Kidney glomerular epithelial cell (primary cell): ENCODE data around the gene AVEN.
"Not testable (repeated sequence)": the region's sequence is repeated elsewhere in the genome, so short reads cannot be mapped to it uniquely, and the experiment has no call there.

Experiments used
- DNase-seq: peaks from one replicate; lab custom pipeline; 2025; lab: John Stamatoyannopoulos, UW

AVEN gene

DNA sequence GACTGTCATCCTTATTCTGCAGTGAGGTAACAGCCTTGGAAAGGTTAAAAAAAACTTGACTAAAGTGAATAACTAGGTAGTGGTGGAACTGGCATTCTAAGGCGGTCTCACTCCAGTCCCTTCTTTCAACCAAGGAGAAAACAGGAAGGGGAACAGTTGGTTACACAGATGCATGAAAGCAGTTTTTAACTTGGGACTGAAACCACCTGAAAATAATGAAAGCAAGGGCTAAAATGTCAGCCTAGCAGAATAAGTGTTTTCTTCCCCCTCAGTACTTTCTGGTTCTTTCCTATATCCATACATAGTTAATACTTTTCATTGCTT is 748 bp upstream of the AVEN start:
- DNase-seq: no peak

GRCh38 chr15:34038023-34038870 is 757 bp downstream of the AVEN start:
- peak; percentile 26 for DNase-seq

GRCh38 chr15:34031987-34032760 is 6.8 kb downstream of the AVEN start:
- DNase-seq: no peak

DNA sequence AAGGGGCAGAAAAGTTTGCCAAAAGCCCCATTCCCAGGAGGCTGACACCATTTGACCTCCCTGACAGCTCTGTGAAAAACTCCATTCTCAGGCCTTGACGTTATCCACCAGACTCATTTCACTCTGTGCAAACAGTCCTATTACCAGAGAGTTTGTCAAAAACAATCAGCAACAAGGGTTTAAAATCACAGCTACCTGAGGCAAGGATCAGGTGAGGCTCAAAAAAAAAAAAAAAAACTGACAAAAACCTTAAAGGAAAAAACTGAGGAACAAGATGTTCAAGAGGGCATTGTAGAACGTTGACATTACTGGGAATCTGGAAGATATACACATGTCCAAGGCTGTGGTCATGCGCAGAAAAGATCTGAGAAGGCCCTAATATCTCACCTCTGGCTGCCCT is 11.4 kb downstream of the AVEN start:
- no peak for DNase-seq

- no peak for DNase-seq
These were observed 13.8 kb downstream of the AVEN start for GRCh38 chr15:34025252-34025651.

GRCh38 chr15:34023907-34024306 is 15.1 kb downstream of the AVEN start:
- no peak for DNase-seq

DNA sequence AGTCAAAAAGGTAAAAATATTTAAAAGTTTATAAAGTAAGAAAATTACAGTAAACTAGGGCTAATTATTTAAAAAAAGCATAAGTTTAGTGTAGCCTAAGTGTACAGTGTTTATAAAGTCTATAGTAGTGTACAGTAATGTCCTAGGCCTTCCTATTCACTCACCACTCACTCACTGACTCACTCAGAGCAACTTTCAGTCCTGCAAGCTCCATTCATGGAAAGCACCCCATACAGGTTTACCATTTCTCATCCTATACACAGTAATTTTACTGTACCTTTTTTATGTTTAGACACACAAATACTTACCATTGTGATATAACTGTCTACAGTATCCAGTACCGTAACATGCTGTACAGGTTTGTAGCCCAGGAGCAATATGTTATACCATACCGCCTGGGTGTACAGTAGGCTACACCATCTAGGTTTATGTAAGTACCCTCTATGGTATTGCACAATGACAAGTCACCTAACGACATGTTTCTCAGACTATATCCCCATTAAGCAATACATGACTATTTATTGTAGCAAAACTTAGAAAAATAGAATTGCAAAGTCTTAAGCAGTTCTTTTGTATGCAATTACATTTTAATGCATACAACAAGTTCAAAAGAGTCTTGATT is 19.5 kb downstream of the AVEN start:
- DNase-seq: no peak

DNA sequence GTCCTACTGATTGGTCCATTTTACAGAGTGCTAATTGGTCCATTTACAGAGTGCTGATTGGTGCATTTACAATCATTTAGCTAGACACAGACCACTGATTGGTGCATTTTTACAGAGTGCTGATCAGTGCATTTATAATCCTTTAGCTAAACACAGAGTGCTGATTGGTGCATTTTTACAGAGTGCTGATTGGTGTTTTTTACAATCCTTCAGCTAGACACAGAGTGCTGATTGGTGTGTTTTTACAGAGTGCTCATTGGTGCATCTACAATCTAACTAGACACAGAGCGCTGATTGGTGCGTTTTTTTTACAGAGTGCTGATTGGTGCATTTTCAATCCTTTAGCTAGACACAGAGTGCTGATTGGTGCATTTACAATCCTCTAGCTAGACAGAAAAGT is 20.3 kb downstream of the AVEN start:
- DNase-seq: not testable (repeated sequence)

- no peak for DNase-seq
These were observed 20.9 kb downstream of the AVEN start for GRCh38 chr15:34018021-34018645.

GRCh38 chr15:34014556-34014955 is 24.4 kb downstream of the AVEN start:
- DNase-seq: peak; percentile 74

GRCh38 chr15:34013746-34014145 is 25.3 kb downstream of the AVEN start:
- DNase-seq: no peak

DNA sequence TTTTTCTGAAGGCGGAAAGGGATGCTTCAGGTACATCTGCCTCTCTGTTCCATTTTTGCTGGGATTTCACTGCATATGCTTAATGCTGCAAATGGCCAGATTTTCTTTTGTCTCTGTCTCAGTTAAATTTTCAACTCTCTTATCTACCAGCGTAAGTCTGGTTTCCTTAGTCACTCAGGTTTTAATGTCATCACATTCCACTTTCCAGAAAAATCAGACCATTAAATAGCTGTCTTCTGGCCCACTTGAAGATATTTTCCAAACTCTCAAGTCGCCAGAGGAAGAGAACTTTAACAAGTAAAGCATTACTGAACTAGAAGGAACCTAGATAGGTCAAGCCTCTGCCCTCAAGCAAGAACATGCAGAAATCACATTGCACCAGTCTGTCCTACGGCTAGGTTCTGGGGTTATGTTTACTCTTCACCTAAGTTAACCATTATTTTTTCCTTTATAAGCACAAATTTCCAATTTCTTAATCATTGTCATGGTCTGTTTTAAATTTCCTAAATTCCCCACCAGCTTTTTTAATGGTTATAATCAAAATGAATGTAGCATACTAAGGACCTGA is 26.5 kb downstream of the AVEN start:
- no peak for DNase-seq

GRCh38 chr15:34011481-34011880 is 27.5 kb downstream of the AVEN start:
- DNase-seq: no peak

DNA sequence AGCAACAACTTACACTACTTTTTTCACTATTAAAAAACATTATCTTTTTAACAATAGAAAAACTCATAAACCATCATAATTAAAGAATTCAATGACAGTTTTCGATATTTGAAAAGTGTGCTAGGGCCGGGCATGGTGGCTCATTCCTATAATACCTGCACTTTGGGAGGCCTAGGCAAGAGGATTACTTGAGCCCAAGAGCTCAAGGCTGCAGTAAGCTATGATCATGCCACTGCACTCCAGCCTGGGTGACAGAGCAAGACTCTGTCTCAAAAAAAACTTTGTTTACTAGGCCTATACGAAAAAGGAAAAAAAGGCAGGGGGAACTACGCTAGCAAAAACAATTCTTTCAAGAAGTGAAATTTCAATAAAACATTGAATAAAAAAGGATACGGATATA is 28.1 kb downstream of the AVEN start:
- no peak for DNase-seq

GRCh38 chr15:34009656-34010055 is 29.3 kb downstream of the AVEN start:
- DNase-seq: no peak

- DNase-seq: no peak
These were observed 32.6 kb downstream of the AVEN start for GRCh38 chr15:34006381-34006780.

DNA sequence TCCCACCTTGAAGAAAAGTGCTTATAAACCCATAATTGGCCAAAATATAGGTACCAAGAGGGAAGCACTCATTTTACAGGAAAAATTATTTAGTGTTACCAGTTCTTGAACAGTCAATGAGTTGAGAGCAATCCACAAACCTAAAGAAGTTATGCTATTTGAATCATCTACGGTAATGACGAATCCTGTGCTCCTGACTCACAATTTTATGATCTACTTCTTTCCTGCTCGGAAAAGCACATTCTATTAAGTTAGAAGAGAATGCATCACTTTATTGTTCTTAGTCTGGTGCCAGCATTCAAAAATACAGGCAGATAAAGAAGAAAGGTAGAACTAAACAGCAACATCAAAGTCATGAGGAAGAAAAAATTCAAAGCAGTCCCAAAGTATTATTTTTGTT is 37.5 kb downstream of the AVEN start:
- no peak for DNase-seq

DNA sequence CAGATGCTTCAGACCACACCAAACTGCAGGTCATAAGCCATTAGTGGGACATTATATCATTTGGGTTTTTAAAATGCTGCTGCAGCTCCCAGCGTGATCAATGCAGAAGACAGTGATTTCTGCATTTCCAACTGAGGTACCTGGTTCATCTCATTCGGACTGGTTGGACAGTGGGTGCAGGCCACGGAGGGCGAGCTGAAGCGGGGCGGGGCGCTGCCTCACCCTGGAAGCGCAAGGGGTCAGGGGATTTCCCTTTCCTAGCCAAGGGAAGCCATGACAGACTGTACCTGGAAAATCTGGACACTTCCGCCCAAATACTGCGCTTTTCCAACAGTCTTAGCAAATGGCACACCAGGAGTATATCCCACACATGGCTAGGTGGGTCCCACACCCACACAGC is 43.3 kb downstream of the AVEN start:
- not testable (repeated sequence) for DNase-seq

GRCh38 chr15:33994005-33994615 is 44.9 kb downstream of the AVEN start:
- no peak for DNase-seq

- DNase-seq: no peak
These were observed 50.6 kb downstream of the AVEN start for GRCh38 chr15:33988384-33988783.

GRCh38 chr15:33987444-33987843 is 51.6 kb downstream of the AVEN start:
- no peak for DNase-seq

DNA sequence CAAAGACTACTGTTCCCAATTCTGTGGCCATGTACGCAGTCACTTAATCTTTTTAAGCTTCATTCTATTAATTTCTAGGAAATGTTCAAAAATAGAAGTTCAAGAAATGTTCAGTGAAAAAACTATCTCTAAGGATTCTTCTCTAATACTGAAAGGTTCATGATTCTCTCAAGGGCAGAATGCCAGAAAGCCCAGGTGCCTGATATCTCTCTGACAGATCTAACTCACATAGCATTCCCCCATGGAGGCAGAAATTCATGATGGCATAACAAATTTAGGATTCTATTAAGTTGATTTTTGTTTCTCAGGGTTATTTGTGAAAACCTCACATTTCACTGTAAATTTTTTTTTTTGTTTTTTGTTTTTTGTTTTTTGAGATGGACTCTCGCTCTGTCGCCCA is 53.3 kb downstream of the AVEN start:
- no peak for DNase-seq
